ENCODE measurements around the gene RPL41.
"Not testable (repeated sequence)": the region's sequence is repeated elsewhere in the genome, so short reads cannot be mapped to it uniquely, and the experiment has no call there.

Gene RPL41

GRCh38 chr12:56116267-56117081 lies at the start of gene RPL41:
TSS of gene RPL41 (plus strand) at chr12:56116633.
- Histone ChIP-seq H3K36me3 (replicated peaks) (peaks cover 48% of the 10 kb centered on the region), H3K27me3 (ENCODE audit: low read depth) (no peaks in the 10 kb centered on the region), H3K4me3 (peak within 1 kb of the TSS; percentile 83), H3K9me3 (no peaks in the 10 kb centered on the region), H3K4me1 (peaks cover 12% of the 10 kb centered on the region)
- in situ Hi-C loops (cut with MboI; ENCODE audit: low sequenced_read_pairs) = loop anchor here (5.0 to 25.0 kb wide), 3 partner anchors 71 to 1829 kb away; partner anchors contain the start of genes CBX5, HNRNPA1 and SMARCC2
- peak; percentile 83 to 93 for DNase-seq (ENCODE audit: low spot score in 2 of 2)

- no peaks in the 10 kb centered on the region for H3K4me1 ChIP-seq
- in situ Hi-C loops (cut with MboI; ENCODE audit: low sequenced_read_pairs) = no loop called here
- no peaks in the 10 kb centered on the region for H3K9me3 ChIP-seq
- no peak overlapping the region for H3K4me3 ChIP-seq
- DNase-seq (ENCODE audit: low spot score in 2 of 2) = no peak
- H3K27me3 ChIP-seq (ENCODE audit: low read depth) = no peaks in the 10 kb centered on the region
- H3K36me3 ChIP-seq (replicated peaks) = no peaks in the 10 kb centered on the region
Measured at GRCh38 chr12:56071648-56072047, 44.8 kb upstream of the RPL41 start.

GRCh38 chr12:56074396-56074795 lies 42.0 kb upstream of the RPL41 start:
- no peak for DNase-seq (ENCODE audit: low spot score in 2 of 2)
- H3K4me1 ChIP-seq = peaks cover 7% of the 10 kb centered on the region
- no peaks in the 10 kb centered on the region for H3K36me3 ChIP-seq (replicated peaks)
- no peak overlapping the region for H3K4me3 ChIP-seq
- H3K9me3 ChIP-seq = no peaks in the 10 kb centered on the region
- in situ Hi-C loops (cut with MboI; ENCODE audit: low sequenced_read_pairs) = no loop called here
- H3K27me3 ChIP-seq (ENCODE audit: low read depth) = no peaks in the 10 kb centered on the region

- in situ Hi-C loops (cut with MboI; ENCODE audit: low sequenced_read_pairs); H3K9me3 ChIP-seq; DNase-seq (ENCODE audit: low spot score in 2 of 2); H3K4me3 ChIP-seq; H3K27me3 ChIP-seq (ENCODE audit: low read depth); H3K36me3 ChIP-seq (replicated peaks): not testable (repeated sequence)
- H3K4me1 ChIP-seq = peaks cover 12% of the 10 kb centered on the region
Measured at GRCh38 chr12:56077966-56078365, 38.5 kb upstream of the RPL41 start.

GRCh38 chr12:56078427-56078826 lies 38.0 kb upstream of the RPL41 start:
- no peak overlapping the region for H3K4me3 ChIP-seq
- H3K36me3 ChIP-seq (replicated peaks) = no peaks in the 10 kb centered on the region
- DNase-seq (ENCODE audit: low spot score in 2 of 2) = no peak
- peaks cover 12% of the 10 kb centered on the region for H3K4me1 ChIP-seq
- in situ Hi-C loops (cut with MboI; ENCODE audit: low sequenced_read_pairs) = no loop called here
- no peaks in the 10 kb centered on the region for H3K9me3 ChIP-seq
- no peaks in the 10 kb centered on the region for H3K27me3 ChIP-seq (ENCODE audit: low read depth)

- in situ Hi-C loops (cut with MboI; ENCODE audit: low sequenced_read_pairs) = no loop called here
- Histone ChIP-seq H3K4me1 (peaks cover 12% of the 10 kb centered on the region), H3K9me3 (no peaks in the 10 kb centered on the region), H3K4me3 (peak overlapping the region; percentile 43), H3K27me3 (ENCODE audit: low read depth) (no peaks in the 10 kb centered on the region), H3K36me3 (replicated peaks) (no peaks in the 10 kb centered on the region)
- peak; percentile 86 to 94 for DNase-seq (ENCODE audit: low spot score in 2 of 2)
Measured at GRCh38 chr12:56078931-56079722, 37.3 kb upstream of the RPL41 start.

GRCh38 chr12:56079723-56080555 lies 36.5 kb upstream of the RPL41 start, which contains the start of gene ERBB3:
TSS of gene ERBB3 (plus strand) at chr12:56080165. CDS start at chr12:56080301, 136 bp downstream.
- peak within 1 kb of the TSS; percentile 43 for H3K4me3 ChIP-seq
- H3K36me3 ChIP-seq (replicated peaks) = no peaks in the 10 kb centered on the region
- H3K27me3 ChIP-seq (ENCODE audit: low read depth) = no peaks in the 10 kb centered on the region
- H3K4me1 ChIP-seq = peaks cover 12% of the 10 kb centered on the region
- in situ Hi-C loops (cut with MboI; ENCODE audit: low sequenced_read_pairs) = no loop called here
- H3K9me3 ChIP-seq = no peaks in the 10 kb centered on the region
- DNase-seq (ENCODE audit: low spot score in 2 of 2) = peak; percentile 76 to 91

GRCh38 chr12:56080556-56081138 lies 35.8 kb upstream of the RPL41 start:
- Histone ChIP-seq H3K4me3 (peak overlapping the region; percentile 43), H3K9me3 (no peaks in the 10 kb centered on the region), H3K4me1 (peaks cover 12% of the 10 kb centered on the region), H3K27me3 (ENCODE audit: low read depth) (no peaks in the 10 kb centered on the region), H3K36me3 (replicated peaks) (no peaks in the 10 kb centered on the region)
- no peak for DNase-seq (ENCODE audit: low spot score in 2 of 2)
- in situ Hi-C loops (cut with MboI; ENCODE audit: low sequenced_read_pairs) = no loop called here

- no peaks in the 10 kb centered on the region for H3K36me3 ChIP-seq (replicated peaks)
- H3K4me3 ChIP-seq = no peak overlapping the region
- DNase-seq (ENCODE audit: low spot score in 2 of 2) = no peak
- H3K27me3 ChIP-seq (ENCODE audit: low read depth) = no peaks in the 10 kb centered on the region
- H3K4me1 ChIP-seq = peaks cover 12% of the 10 kb centered on the region
- H3K9me3 ChIP-seq = no peaks in the 10 kb centered on the region
- in situ Hi-C loops (cut with MboI; ENCODE audit: low sequenced_read_pairs) = no loop called here
Measured at GRCh38 chr12:56081393-56082347, 34.8 kb upstream of the RPL41 start.

GRCh38 chr12:56082382-56082781 lies 34.1 kb upstream of the RPL41 start:
- DNase-seq (ENCODE audit: low spot score in 2 of 2) = no peak
- Histone ChIP-seq H3K9me3 (no peaks in the 10 kb centered on the region), H3K36me3 (replicated peaks) (no peaks in the 10 kb centered on the region), H3K4me1 (peaks cover 12% of the 10 kb centered on the region), H3K4me3 (no peak overlapping the region), H3K27me3 (ENCODE audit: low read depth) (no peaks in the 10 kb centered on the region)
- in situ Hi-C loops (cut with MboI; ENCODE audit: low sequenced_read_pairs) = no loop called here

GRCh38 chr12:56082967-56083366 lies 33.5 kb upstream of the RPL41 start:
- no peaks in the 10 kb centered on the region for H3K36me3 ChIP-seq (replicated peaks)
- H3K9me3 ChIP-seq = no peaks in the 10 kb centered on the region
- no peaks in the 10 kb centered on the region for H3K27me3 ChIP-seq (ENCODE audit: low read depth)
- no peak overlapping the region for H3K4me3 ChIP-seq
- DNase-seq (ENCODE audit: low spot score in 2 of 2) = no peak
- in situ Hi-C loops (cut with MboI; ENCODE audit: low sequenced_read_pairs) = no loop called here
- peaks cover 12% of the 10 kb centered on the region for H3K4me1 ChIP-seq

GRCh38 chr12:56084958-56085543 lies 31.4 kb upstream of the RPL41 start:
- Histone ChIP-seq H3K4me1 (peaks cover 3% of the 10 kb centered on the region; the same call in 1 of the 2 replicates), H3K27me3 (ENCODE audit: low read depth) (no peaks in the 10 kb centered on the region)
- in situ Hi-C loops (cut with MboI; ENCODE audit: low sequenced_read_pairs) = no loop called here

More at GRCh38 chr12:56084958-56085543, 31.4 kb upstream of the RPL41 start:
- H3K4me3 ChIP-seq = no peak overlapping the region
- no peaks in the 10 kb centered on the region for H3K36me3 ChIP-seq (replicated peaks)
- peak; percentile 23 to 72 for DNase-seq (ENCODE audit: low spot score in 2 of 2)
- H3K9me3 ChIP-seq = no peaks in the 10 kb centered on the region
